ENCODE results near the gene PCDHB5.
A peak's percentile ranks its signal among the peaks of the same experiment; 100 is the strongest.
"Not testable (repeated sequence)": the region's sequence is repeated elsewhere in the genome, so short reads cannot be mapped to it uniquely, and the experiment has no call there.

PCDHB5 gene

GRCh38 chr5:141135030-141135717 is at the start of gene PCDHB5:
Gene PCDHB5, plus strand, starts transcription at chr5:141135206. Its CDS starts 229 bp downstream, at chr5:141135435.
- DNase-seq: no peak

- peak; percentile 29 for DNase-seq
Measured at GRCh38 chr5:141094481-141095262, 40.3 kb upstream of the PCDHB5 start, which contains the start of gene PCDHB2. Gene PCDHB2, plus strand, starts transcription at chr5:141094615. Its CDS starts 176 bp downstream, at chr5:141094791.

- no peak for DNase-seq
Measured at GRCh38 chr5:141095263-141095641, 39.8 kb upstream of the PCDHB5 start.

- not testable (repeated sequence) for DNase-seq
Measured at GRCh38 chr5:141096181-141096580, 38.8 kb upstream of the PCDHB5 start.

GRCh38 chr5:141096586-141096985 is 38.4 kb upstream of the PCDHB5 start:
- not testable (repeated sequence) for DNase-seq

- peak; percentile 55 for DNase-seq
Measured at GRCh38 chr5:141100243-141100805, 34.7 kb upstream of the PCDHB5 start, which contains the start of gene PCDHB3. Gene PCDHB3, plus strand, starts transcription at chr5:141100473. Its CDS starts 177 bp downstream, at chr5:141100650.

- DNase-seq: no peak
Measured at GRCh38 chr5:141101059-141101458, 33.9 kb upstream of the PCDHB5 start.

- DNase-seq: not testable (repeated sequence)
Measured at GRCh38 chr5:141102070-141102469, 32.9 kb upstream of the PCDHB5 start.

GRCh38 chr5:141102471-141102870 is 32.5 kb upstream of the PCDHB5 start:
- DNase-seq: not testable (repeated sequence)

GRCh38 chr5:141105350-141105749 is 29.7 kb upstream of the PCDHB5 start:
- no peak for DNase-seq

- no peak for DNase-seq
Measured at GRCh38 chr5:141119250-141119649, 15.8 kb upstream of the PCDHB5 start.

GRCh38 chr5:141121563-141121962 is 13.4 kb upstream of the PCDHB5 start, which contains the start of gene PCDHB4:
Gene PCDHB4, plus strand, starts transcription at chr5:141121818. Its CDS starts 181 bp downstream, at chr5:141121999.
- DNase-seq: no peak

GRCh38 chr5:141121985-141122384 is 13.0 kb upstream of the PCDHB5 start:
- no peak for DNase-seq

- DNase-seq: not testable (repeated sequence)
Measured at GRCh38 chr5:141123396-141124135, 11.4 kb upstream of the PCDHB5 start.

- DNase-seq: no peak
Measured at GRCh38 chr5:141127305-141127704, 7.7 kb upstream of the PCDHB5 start.

- no peak for DNase-seq
Measured at GRCh38 chr5:141135718-141136266, 786 bp downstream of the PCDHB5 start.

GRCh38 chr5:141137346-141137745 is 2.3 kb downstream of the PCDHB5 start:
- not testable (repeated sequence) for DNase-seq

GRCh38 chr5:141149812-141150211 is 14.8 kb downstream of the PCDHB5 start, which contains the start of gene PCDHB6:
Gene PCDHB6, plus strand, starts transcription at chr5:141150057. Its CDS starts 201 bp downstream, at chr5:141150258.
- peak; percentile 59 for DNase-seq

- DNase-seq: no peak
Measured at GRCh38 chr5:141150224-141150992, 15.4 kb downstream of the PCDHB5 start.

GRCh38 chr5:141150993-141151325 is 16.0 kb downstream of the PCDHB5 start:
- no peak for DNase-seq

GRCh38 chr5:141151632-141152031 is 16.6 kb downstream of the PCDHB5 start:
- DNase-seq: not testable (repeated sequence)

GRCh38 chr5:141152096-141152495 is 17.1 kb downstream of the PCDHB5 start:
- DNase-seq: not testable (repeated sequence)
